Activated CD4-positive, alpha-beta memory T cell treated with anti-CD3 and anti-CD28 coated beads, Interleukin-2, amount 10 ng/mL, durations not matched to agents 7 days and 5 days (primary cell): ENCODE results near the gene TBK1. TPM values are rescaled to one million over a fixed set of nuclear protein-coding genes. Genes with fewer than 3 reads are reported as not detected.

Source experiments
- CTCF ChIA-PET: fragments of 350-600 bp; sonication (Branson Sonifier 250); formaldehyde crosslinking; loops from one replicate; lab custom pipeline; 2021; ENCODE audit warnings: antibody characterized with exemption, inconsistent platforms; lab: Charles Lee
- POLR2A ChIA-PET: fragments of 350-600 bp; sonication (Branson Sonifier 250); formaldehyde crosslinking; loops from one replicate; lab custom pipeline; 2021; ENCODE audit warnings: antibody characterized with exemption; lab: Charles Lee
- DNase-seq: peaks from one replicate; pipeline ENCODE4 v3.0.0-alpha.2; 2020
- H3K27ac Mint-ChIP-seq: one replicate; pipeline ENCODE4 v1.8.0; 2021; ENCODE audit warnings: mild to moderate bottlenecking, mixed read lengths
- H3K27me3 Mint-ChIP-seq: one replicate; pipeline ENCODE4 v1.8.0; 2021; ENCODE audit warnings: mixed read lengths
- H3K36me3 Mint-ChIP-seq: one replicate; pipeline ENCODE4 v1.8.0; 2021; ENCODE audit warnings: low read depth, mixed read lengths
- H3K4me1 Mint-ChIP-seq: one replicate; pipeline ENCODE4 v1.8.0; 2021; ENCODE audit warnings: mixed read lengths
- H3K4me3 Mint-ChIP-seq: one replicate; pipeline ENCODE4 v1.8.0; 2021; ENCODE audit warnings: mild to moderate bottlenecking, mixed read lengths
- H3K9me3 Mint-ChIP-seq: one replicate; pipeline ENCODE4 v1.8.0; 2021; ENCODE audit warnings: mixed read lengths
- total RNA-seq, 2 experiments: library from RNA; stranded (reverse); gene quantifications; one replicate each; pipeline ENCODE4 v1.2.3, GENCODE V29; 2021

TBK1 gene
- 10 to 100 TPM; 34.1 to 36.0 TPM for total RNA-seq

DNA sequence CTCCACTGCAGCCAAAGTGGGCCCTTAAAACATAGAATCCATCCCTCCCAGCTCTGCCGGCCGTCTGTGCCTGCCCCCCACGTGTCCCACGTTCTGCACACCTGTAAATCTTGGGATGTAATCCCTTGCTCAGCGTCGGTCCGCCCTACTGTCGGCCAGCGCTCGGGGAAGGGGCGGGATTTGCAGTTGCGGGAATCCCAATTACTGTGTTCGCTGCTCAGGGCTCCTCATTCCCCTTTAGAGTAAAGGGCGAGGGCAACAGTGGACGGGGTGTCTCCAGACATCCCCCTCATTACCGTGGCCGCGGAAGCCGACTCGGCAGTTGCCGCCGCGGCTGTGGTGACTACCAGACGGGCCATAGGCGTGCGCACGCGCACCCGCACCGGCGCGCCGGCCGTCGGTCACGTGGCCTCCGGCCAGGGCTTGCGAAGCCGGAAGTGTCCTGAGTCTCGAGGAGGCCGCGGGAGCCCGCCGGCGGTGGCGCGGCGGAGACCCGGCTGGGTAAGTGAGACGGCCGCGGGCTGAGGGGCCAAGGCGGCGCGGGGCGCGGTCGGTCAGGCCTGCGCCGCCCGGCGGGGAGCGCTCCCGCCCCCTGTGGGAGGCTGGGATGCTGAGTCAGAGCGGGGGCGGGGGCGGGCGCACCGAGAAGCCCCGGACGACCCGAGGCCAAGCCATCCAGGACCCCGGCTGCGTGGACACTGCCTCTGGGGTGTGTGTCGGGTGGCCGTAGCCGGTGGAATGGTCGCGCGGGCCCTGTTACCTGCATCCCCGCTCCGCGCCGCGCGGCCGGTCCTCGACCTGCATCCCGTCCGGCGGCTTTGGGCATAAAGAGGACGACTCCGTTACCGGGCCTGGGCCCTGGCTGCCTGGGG, at the start of gene TBK1:
Gene TBK1, plus strand, starts transcription at position 434 of the 872 bp plus-strand sequence. CDS start 3,751 bp downstream, outside the sequence.
- peak; percentile 75 for DNase-seq
- peak within 1 kb of the TSS; percentile 86 for H3K27ac Mint-ChIP-seq
- peaks cover 41% of the 10 kb centered on the region for H3K4me1 Mint-ChIP-seq
- peak within 1 kb of the TSS; percentile 87 for H3K4me3 Mint-ChIP-seq
- POLR2A ChIA-PET = interaction anchor here (1.7 to 2.0 kb wide), 2 partner anchors 18 to 48 kb away, joined by 7 to 10 read pairs; partner anchors contain the start of gene XPOT
- peaks cover 21% of the 10 kb centered on the region for H3K36me3 Mint-ChIP-seq
- CTCF ChIA-PET = no interaction called here
- H3K9me3 Mint-ChIP-seq = no peaks in the 10 kb centered on the region
- no peaks in the 10 kb centered on the region for H3K27me3 Mint-ChIP-seq

DNA sequence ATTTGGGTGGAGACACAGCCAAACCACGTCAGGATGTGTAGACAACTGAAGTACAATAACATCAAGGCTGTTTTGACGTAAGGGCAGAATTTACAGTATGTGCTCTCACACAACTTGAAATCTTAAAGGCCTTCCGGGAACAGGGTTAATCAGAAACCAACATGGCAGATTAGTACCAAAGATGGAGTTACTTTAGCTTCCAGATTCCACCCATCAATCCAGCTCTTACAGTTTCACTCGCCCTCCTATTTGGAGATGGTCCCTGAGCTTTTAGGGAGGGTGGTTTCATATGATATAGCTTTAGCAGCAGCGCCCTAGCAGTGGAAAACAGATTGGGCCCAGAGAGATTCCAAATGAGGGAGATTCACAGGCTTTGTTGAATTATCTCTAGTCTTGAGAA, 49.7 kb upstream of the TBK1 start:
- ChIA-PET POLR2A (interaction anchor here (1.0 kb wide), 1 partner anchor 17 kb away, joined by 3 read pairs; no protein-coding TSS in a partner anchor), CTCF (no interaction called here)
- Mint-ChIP-seq H3K27ac (no peak overlapping the region), H3K36me3 (peaks cover 11% of the 10 kb centered on the region), H3K4me3 (no peak overlapping the region), H3K27me3 (no peaks in the 10 kb centered on the region), H3K9me3 (no peaks in the 10 kb centered on the region), H3K4me1 (peaks cover 42% of the 10 kb centered on the region)
- no peak for DNase-seq

DNA sequence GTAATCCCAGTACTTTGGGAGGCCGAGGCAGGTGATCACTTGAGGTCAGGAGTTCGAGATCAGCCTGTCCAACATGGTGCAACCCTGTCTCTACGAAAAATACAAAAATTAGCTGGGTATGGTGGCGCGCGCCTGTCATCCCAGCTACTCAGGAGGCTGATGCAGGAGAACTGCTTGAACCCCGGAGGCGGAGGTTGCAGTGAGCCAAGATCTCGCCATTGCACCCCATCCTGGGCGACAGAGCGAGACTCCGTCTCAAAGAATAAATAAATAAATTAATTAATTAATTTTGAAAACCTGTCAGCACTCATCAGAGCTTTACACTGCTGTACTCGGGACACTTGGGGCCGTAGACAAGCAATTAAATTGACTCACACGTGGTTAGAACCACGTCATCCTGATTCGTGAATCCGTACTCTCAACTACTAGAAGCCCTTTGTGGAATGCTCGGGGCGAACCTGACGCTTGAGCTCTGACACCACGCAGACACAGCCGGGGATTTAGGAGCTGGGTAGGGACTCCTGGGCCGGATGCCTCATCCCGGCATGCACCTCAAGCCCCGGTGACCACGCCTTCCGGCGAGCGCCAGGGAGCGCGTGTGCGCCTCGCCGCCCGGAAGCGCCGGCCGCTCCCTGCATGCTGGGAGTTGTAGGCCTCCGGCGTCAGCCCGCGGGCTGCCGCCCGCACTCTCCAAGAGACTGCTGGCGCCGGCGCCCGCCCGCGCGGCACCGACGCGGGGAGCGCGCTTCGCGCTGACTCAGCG, 48.0 kb upstream of the TBK1 start, which contains the start of gene XPOT:
Gene XPOT, plus strand, starts transcription at position 686 of the 763 bp plus-strand sequence. CDS start 5,644 bp downstream, outside the sequence.
- H3K4me3 Mint-ChIP-seq = peak within 1 kb of the TSS; percentile 98
- H3K27ac Mint-ChIP-seq = peak within 1 kb of the TSS; percentile 97
- peaks cover 56% of the 10 kb centered on the region for H3K4me1 Mint-ChIP-seq
- no peaks in the 10 kb centered on the region for H3K27me3 Mint-ChIP-seq
- no peaks in the 10 kb centered on the region for H3K9me3 Mint-ChIP-seq
- POLR2A ChIA-PET = interaction anchor here (0.7 to 2.1 kb wide), 15 partner anchors 8 to 626 kb away, joined by 3 to 11 read pairs (median 3); partner anchors contain the start of genes C12orf56 and KICS2
- CTCF ChIA-PET = interaction anchor here (1.6 kb wide), 1 partner anchor 13 kb away, joined by 3 read pairs; the partner anchor contains the start of gene C12orf56
- peaks cover 15% of the 10 kb centered on the region for H3K36me3 Mint-ChIP-seq
- DNase-seq = peak; percentile 95

DNA sequence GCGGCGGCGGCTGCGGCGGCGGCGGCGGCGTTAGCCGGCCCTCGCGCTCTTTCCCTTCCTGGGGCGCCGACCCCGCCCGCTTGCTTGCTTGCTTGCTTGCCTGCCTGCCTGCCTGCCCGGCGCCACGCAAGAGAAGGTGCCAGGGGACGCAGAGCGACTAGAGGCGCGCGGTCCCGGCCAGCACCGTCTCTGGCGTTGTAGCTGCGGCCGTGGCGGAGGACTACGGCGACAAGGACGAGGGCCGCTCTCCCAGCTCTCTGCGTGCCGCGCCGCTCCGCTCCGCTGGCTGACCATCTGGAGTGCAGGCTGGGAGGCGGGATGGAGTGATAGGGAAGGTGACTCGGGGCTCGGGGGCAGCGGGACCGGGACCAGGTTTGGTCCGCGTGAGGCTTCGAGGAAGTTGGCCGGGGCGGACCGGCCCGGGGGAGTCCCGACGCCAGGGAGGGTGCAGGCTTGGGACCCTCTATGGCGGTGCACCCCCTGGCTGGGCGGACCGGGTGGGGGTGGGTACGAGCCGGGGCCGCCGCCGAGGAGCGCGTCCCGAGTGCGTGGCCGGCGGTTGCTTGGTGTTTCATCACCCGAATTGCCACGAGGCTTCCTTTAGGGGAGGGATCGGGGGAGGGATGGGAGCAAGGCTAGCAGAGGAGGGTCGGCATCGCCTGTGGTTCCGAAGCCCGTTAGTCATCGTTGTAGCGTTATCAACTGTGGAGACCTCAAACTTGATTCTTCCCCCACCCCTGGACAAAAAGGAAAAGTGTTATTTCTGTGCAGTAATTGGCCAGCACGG, 47.3 kb upstream of the TBK1 start:
- H3K4me3 Mint-ChIP-seq = peak overlapping the region; percentile 98
- CTCF ChIA-PET = interaction anchor here (1.6 kb wide), 1 partner anchor 14 kb away, joined by 3 read pairs; the partner anchor contains the start of gene C12orf56
- H3K27me3 Mint-ChIP-seq = no peaks in the 10 kb centered on the region
- POLR2A ChIA-PET = interaction anchor here (0.5 to 2.1 kb wide), 14 partner anchors 14 to 626 kb away, joined by 3 to 11 read pairs (median 3); partner anchors contain the start of genes C12orf56 and KICS2
- peaks cover 15% of the 10 kb centered on the region for H3K36me3 Mint-ChIP-seq
- H3K27ac Mint-ChIP-seq = peak overlapping the region; percentile 97
- H3K4me1 Mint-ChIP-seq = peaks cover 55% of the 10 kb centered on the region
- H3K9me3 Mint-ChIP-seq = no peaks in the 10 kb centered on the region
- peak; percentile 73 for DNase-seq

DNA sequence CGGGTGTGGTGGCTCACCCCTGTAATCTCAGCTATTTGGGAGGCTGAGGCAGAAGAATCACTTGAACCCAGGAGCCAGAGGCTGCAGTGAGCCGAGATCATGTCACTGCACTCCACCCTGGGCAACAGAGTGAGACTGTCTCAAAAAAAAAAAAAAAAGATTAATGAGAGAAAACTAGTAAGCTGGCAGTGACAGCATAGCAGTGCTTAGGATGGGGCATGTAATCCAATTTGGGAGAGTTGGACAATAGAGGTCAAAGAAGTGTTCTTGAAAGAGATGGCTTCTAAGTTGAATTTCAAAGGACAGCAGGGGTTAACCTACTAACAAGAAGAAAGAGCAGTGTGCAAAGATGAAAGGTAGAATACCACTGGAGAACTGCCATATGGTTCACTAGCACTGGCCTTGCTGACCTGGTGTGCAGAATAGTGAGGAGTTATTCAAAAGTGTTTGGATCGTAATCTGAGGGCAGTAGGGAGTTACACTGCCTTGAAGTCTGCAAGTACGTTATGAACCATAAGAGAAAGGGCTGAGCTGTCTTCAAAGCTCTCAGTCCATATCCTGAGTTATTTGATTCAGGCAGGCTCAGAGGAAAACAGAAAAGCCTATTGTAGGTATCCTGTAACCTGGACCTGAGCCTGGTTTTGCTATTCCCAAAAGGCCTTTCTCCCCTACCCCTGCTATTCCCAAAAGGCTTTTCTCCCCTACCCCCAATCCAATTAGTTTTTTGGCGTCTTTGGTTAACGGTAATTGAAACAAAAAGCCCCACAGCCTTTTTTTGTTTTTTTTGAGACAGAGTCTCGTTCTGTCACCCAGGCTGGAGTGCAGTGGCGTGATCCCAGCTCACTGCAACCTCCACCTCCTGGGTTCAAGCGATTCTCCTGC, 44.3 kb upstream of the TBK1 start:
- no peaks in the 10 kb centered on the region for H3K9me3 Mint-ChIP-seq
- no peaks in the 10 kb centered on the region for H3K27me3 Mint-ChIP-seq
- peaks cover 36% of the 10 kb centered on the region for H3K36me3 Mint-ChIP-seq
- POLR2A ChIA-PET = no interaction called here
- CTCF ChIA-PET = no interaction called here
- peak overlapping the region; percentile 12 for H3K27ac Mint-ChIP-seq
- DNase-seq = no peak
- H3K4me3 Mint-ChIP-seq = no peak overlapping the region
- peaks cover 47% of the 10 kb centered on the region for H3K4me1 Mint-ChIP-seq

DNA sequence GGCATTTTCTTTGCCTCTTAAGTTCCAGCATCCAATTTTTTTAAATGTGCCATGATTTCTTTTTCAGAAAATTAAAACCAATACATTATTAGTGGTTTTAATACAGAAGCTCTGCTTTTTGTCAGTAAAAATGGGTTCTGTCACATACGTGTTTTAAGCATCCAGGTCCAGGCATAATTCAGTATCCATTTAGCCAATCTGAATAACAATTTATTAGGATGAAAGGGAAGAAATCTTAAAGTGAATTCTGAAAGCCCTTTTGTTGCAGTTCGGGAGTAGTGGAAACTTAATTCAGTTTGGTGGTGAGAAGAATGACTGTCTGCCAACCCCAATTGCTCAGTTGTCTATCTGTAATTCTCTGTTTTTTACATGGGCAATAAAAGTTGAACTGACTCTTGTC, 40.5 kb upstream of the TBK1 start:
- Mint-ChIP-seq H3K27ac (no peak overlapping the region), H3K27me3 (no peaks in the 10 kb centered on the region), H3K36me3 (peaks cover 60% of the 10 kb centered on the region), H3K4me3 (no peak overlapping the region), H3K4me1 (peaks cover 30% of the 10 kb centered on the region), H3K9me3 (no peaks in the 10 kb centered on the region)
- DNase-seq = no peak
- CTCF ChIA-PET = no interaction called here
- POLR2A ChIA-PET = interaction anchor here (0.8 to 1.2 kb wide), 2 partner anchors 8 to 26 kb away, joined by 3 to 4 read pairs; no protein-coding TSS in a partner anchor

DNA sequence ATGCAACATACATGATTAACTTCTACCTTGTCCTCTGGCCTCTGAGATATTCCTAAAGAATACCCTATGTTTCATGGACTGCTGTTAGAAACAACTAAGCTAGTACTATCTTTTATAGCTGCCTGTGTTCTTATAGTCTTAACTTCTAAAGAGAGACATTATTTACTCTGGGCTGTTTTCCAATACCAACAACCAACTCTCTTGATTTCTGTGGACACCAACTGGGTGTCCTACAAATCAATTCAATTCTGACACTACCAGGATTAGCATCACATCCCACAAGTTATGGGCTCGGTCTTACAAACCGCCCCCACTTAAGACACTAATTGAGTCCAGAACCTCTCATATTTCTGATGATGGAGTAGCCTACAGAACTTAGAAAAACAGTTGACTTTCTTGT, 39.5 kb upstream of the TBK1 start:
- no peak overlapping the region for H3K27ac Mint-ChIP-seq
- POLR2A ChIA-PET = interaction anchor here (0.8 kb wide), 1 partner anchor 9 kb away, joined by 4 read pairs; no protein-coding TSS in a partner anchor
- no peaks in the 10 kb centered on the region for H3K9me3 Mint-ChIP-seq
- DNase-seq = no peak
- no peak overlapping the region for H3K4me3 Mint-ChIP-seq
- peaks cover 21% of the 10 kb centered on the region for H3K4me1 Mint-ChIP-seq
- no peaks in the 10 kb centered on the region for H3K27me3 Mint-ChIP-seq
- H3K36me3 Mint-ChIP-seq = peaks cover 63% of the 10 kb centered on the region
- CTCF ChIA-PET = no interaction called here

DNA sequence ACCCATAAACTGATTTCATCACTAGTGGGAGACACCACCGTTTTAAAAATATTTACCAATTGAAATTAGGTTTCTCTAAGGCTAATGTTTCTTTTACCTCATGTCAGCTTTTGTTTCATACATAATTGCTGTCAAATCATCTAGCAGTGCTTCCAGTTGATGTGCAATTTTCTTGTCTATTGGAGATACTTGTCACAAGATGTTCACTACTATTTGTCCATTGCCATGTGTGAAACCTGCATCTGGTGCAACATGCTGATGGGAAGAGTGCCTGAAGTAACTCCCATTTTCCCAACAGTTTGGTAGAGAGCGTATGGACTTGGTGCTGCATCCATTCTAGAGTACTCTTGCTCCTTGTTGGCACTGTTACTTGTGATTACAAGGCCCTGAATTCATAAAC, 38.0 kb upstream of the TBK1 start:
- H3K4me3 Mint-ChIP-seq = no peak overlapping the region
- H3K36me3 Mint-ChIP-seq = peaks cover 74% of the 10 kb centered on the region
- ChIA-PET CTCF (no interaction called here), POLR2A (no interaction called here)
- H3K27ac Mint-ChIP-seq = no peak overlapping the region
- no peaks in the 10 kb centered on the region for H3K27me3 Mint-ChIP-seq
- H3K9me3 Mint-ChIP-seq = no peaks in the 10 kb centered on the region
- no peak for DNase-seq
- peaks cover 11% of the 10 kb centered on the region for H3K4me1 Mint-ChIP-seq

DNA sequence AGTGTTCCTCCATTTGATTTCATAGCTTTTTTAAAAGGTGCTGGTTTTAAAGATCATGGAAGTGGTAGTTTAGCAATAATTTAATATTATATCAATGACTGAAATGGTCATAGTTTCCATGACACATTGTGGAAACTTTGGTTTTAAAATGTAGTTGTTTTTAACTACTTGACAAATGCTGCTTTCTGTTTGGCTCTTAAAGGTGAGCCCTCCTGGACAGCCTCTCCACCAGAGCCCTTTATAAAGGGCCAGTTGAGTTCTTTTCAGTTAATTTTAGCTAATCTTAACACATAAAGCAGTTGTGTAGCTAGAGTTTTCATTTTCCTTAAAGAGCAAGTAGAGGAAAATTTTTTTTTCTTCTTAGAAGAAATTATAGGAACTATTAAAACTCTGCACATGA, 33.7 kb upstream of the TBK1 start:
- Mint-ChIP-seq H3K27me3 (no peaks in the 10 kb centered on the region), H3K27ac (no peak overlapping the region), H3K4me3 (no peak overlapping the region), H3K4me1 (peaks cover 5% of the 10 kb centered on the region), H3K9me3 (no peaks in the 10 kb centered on the region), H3K36me3 (peaks cover 73% of the 10 kb centered on the region)
- ChIA-PET CTCF (interaction anchor here (1.1 kb wide), 1 partner anchor 20 kb away, joined by 4 read pairs; no protein-coding TSS in a partner anchor), POLR2A (no interaction called here)
- DNase-seq = no peak

DNA sequence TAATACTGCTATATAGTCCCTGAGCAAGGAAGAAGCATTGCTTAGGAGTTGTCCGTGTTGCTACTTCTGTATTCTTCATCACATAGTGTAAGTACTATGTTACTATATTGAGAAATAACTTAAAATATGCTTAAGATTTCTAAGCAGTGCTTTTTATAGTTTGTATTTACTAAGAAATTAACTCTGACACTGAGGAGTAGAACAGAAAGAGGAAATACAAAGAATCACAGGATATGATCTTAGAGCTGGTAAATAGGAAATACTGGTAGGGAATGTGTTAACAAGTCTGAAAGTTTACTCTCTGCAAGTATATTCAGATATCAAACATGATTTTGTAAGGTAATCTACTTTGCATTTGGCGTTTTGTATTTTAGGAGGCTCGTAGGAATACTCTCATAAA, 32.2 kb upstream of the TBK1 start:
- H3K27ac Mint-ChIP-seq = no peak overlapping the region
- no peaks in the 10 kb centered on the region for H3K9me3 Mint-ChIP-seq
- H3K27me3 Mint-ChIP-seq = no peaks in the 10 kb centered on the region
- no peak for DNase-seq
- no peak overlapping the region for H3K4me3 Mint-ChIP-seq
- ChIA-PET POLR2A (no interaction called here), CTCF (no interaction called here)
- H3K36me3 Mint-ChIP-seq = peaks cover 75% of the 10 kb centered on the region
- peaks cover 5% of the 10 kb centered on the region for H3K4me1 Mint-ChIP-seq

DNA sequence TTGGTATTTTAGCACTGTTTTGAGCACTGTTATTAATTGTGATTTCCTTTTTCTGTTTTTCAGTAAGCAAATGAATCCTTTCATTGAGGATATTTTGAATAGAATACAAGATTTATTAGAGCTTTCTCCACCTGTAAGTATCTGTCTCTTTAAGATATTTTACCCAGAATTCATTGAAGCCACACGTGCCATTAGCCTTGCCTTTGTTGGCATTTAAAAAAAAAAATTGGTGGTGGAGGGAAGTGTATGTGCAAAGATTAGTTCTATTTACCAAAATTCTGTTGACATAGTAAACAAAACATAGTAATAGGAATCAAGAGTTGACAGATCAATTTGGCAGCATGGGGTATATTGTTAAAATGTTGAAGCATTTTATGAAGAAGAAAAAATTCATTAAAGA, 23.9 kb upstream of the TBK1 start:
- CTCF ChIA-PET = no interaction called here
- POLR2A ChIA-PET = interaction anchor here (1.1 to 1.2 kb wide), 2 partner anchors 9 to 13 kb away, joined by 3 to 6 read pairs; no protein-coding TSS in a partner anchor
- no peak overlapping the region for H3K4me3 Mint-ChIP-seq
- H3K36me3 Mint-ChIP-seq = peaks cover 88% of the 10 kb centered on the region
- no peaks in the 10 kb centered on the region for H3K27me3 Mint-ChIP-seq
- H3K4me1 Mint-ChIP-seq = no peaks in the 10 kb centered on the region
- no peak overlapping the region for H3K27ac Mint-ChIP-seq
- DNase-seq = no peak
- H3K9me3 Mint-ChIP-seq = no peaks in the 10 kb centered on the region
